GM18867 (cell line): ENCODE data around the gene SHISA9.
"Not testable (repeated sequence)": the region's sequence is repeated elsewhere in the genome, so short reads cannot be mapped to it uniquely, and the experiment has no call there.

ENCODE experiments used
- ATAC-seq: cut with Tn5 transposase; IDR thresholded peaks from one replicate; pipeline ENCODE4 v1.9.1; 2021; ENCODE audit warnings: mild to moderate bottlenecking, moderate library complexity; ENCODE audit not compliant: unreplicated experiment

The SHISA9 gene

DNA sequence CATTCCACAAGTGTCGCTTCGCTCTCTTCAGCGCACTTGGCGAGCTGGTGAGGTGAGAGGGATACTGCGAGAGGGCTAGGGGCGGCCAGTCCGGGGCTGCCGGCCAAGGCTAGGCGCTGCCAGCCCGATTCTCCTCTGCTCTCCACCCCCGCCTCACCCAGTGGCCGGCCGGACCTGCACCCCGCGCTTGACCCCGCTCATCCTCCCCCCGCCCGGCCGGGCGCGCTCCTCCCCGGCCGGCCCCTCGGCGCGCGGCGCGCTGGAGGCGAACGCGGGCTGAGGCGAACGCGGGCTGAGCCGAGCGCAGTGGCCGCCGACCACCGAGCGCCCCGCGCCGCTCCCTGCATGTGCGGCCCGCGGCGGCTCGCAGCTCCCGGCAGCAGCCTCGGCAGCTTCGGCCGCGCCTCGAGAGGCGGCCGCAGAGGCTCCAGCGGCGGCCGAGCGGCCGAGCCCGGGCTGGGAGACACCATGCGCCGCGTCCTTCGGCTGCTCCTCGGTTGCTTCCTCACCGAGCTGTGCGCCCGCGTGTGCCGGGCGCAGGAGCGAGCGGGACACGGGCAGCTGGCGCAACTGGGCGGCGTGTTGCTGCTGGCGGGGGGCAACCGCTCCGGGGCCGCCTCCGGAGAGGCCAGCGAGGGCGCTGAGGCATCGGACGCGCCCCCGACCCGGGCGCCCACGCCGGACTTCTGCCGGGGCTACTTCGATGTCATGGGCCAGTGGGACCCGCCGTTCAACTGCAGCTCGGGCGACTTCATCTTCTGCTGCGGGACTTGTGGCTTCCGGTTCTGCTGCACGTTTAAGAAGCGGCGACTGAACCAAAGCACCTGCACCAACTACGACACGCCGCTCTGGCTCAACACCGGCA, at the start of gene SHISA9:
SHISA9 (plus strand) TSS at position 2 of the 865 bp plus-strand sequence.
- no peak for ATAC-seq

DNA sequence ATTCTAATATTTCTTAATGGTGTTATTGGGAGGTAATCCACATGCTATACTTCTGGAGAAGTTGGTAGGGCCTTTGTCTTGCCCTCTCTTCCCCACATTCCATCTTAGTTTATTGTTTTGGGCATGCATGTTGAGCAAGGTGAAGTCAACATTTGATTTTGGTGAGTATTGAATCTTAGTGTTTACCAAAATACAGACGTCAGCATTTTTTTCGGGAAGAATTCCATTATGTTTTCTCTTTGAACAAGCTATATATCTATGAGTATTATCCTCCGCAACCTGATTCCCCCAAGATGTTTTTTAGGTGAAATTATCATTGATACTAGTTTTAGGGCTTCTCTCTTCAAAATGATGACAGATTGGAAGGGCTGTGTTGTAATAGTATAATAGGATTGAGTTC, 47.4 kb upstream of the SHISA9 start:
- no peak for ATAC-seq

- ATAC-seq, result not testable (repeated sequence)
Measured at GRCh38 chr16:12857435-12857834, 44.0 kb upstream of the SHISA9 start.

DNA sequence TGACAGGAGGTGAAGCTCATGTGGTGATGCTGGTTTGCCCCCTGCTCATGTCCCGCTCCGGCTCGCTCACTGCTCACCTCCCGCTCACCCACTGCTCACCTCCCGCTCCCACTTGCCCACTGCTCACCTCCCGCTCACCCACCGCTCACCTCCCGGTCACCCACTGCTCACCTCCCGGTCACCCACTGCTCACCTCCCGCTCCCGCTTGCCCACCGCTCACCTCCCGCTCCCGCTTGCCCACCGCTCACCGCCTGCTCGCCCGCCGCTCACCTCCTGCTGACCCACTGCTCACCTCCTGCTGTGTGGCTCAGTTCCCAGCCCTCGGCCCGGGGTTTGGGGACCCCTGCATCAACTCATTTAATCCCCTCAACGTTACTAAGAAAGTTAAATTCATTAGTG, 39.1 kb upstream of the SHISA9 start:
- no peak for ATAC-seq

DNA sequence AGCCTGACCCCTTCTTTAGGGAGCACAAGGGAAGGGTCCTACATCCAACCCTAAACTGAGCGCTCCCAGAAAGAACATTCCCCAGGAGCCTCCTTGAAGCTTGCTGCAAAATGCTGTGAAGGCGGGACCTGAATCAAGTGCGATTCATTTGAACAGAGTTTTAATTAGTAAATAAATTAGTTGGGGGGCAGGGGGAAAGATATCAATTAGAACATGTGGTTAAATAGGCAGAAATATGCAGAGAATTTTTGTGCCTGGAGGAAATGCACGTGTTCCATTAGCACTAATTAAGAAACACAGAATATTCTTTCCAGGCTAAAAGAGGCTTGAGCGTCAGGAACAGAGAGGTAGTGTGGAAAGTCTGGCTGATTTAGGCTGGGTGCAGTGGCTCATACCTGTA, 38.5 kb upstream of the SHISA9 start:
- no peak for ATAC-seq

- no peak for ATAC-seq
Measured at GRCh38 chr16:12866981-12867551, 34.3 kb upstream of the SHISA9 start.

DNA sequence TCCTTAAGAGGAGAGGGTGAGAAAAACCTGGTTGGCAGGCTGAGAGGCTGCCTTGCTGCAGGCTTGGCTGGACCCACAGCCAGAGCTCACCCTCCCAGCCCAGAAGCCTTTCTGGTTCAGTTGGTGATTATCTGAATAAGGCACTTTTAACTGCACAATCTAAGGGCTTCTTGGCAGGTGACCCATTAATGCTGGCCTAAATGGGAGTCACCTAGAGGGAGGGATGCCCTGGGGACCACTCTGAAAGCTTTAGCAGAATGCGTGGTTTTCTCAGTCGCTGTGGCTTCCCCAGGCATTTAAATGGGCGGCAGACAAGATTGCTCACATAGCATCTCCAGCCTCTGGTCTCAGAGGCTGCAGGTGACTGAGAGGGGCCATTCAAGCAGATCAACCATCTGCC, 33.2 kb upstream of the SHISA9 start:
- no peak for ATAC-seq

GRCh38 chr16:12868788-12869187, 32.6 kb upstream of the SHISA9 start:
- ATAC-seq, result no peak

GRCh38 chr16:12869698-12870427, 31.5 kb upstream of the SHISA9 start:
- no peak for ATAC-seq

DNA sequence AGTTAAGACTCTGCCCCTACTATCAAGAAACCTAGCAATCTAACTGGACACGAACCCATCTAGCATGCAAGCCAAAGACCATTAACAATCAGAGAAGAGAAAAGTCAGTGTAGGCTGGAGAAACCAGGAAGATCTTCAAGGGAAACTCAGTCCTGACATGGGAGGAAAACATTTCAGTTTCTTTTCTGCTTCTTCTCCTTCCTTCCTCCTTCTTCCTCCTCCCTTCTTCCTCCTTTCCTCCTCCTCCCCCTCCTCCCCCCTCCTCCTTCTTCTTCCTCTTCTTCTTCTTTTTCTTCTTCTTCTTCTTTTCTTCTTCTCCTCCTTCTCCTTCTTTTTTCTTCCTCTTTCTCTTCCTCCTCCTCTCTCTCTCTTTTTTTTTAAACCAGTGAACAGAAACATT, 29.6 kb upstream of the SHISA9 start:
- ATAC-seq, result no peak

GRCh38 chr16:12874186-12874585, 27.2 kb upstream of the SHISA9 start:
- no peak for ATAC-seq

GRCh38 chr16:12876778-12877177, 24.6 kb upstream of the SHISA9 start:
- no peak for ATAC-seq

GRCh38 chr16:12878973-12879372, 22.4 kb upstream of the SHISA9 start:
- no peak for ATAC-seq

GRCh38 chr16:12879812-12880211, 21.6 kb upstream of the SHISA9 start:
- no peak for ATAC-seq

DNA sequence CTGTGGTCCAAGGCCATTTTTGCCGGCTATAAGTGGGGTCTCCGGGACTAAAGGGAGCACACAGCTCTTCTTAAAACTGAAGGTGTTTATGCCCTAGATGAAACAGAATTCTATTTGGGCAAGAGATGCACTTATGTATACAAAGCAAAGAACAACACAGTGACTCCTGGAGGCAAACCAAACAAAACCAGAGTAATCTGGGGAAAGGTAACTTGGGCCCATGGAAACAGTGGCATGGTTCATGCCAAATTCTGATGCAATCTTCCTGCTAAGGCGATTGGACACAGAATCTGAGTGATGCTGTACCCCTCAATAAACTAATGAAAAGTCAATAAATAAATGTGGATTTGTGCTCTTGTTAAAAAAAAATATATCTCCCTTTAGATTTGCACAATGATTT, 20.2 kb upstream of the SHISA9 start:
- no peak for ATAC-seq

DNA sequence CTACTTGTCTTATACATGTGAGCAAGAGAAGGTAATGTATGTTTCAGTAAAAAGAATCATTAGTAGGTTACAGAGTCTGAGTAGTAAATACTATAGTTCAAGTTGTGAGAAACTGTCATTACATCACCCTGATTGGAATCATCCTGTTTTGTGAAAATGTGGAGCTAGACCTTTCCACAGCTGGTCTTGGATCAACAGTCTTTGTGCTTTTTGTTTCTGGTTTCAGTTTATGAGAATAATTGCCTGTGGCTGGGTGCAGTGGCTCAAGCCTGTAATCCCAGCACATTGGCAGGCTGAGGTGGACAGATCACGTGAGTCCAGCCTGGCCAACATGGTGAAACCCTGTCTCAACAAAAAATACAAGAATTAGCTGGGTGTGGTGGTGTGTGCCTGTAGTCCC, 19.7 kb upstream of the SHISA9 start:
- ATAC-seq, result no peak

- no peak for ATAC-seq
Measured at GRCh38 chr16:12885742-12886141, 15.7 kb upstream of the SHISA9 start.

DNA sequence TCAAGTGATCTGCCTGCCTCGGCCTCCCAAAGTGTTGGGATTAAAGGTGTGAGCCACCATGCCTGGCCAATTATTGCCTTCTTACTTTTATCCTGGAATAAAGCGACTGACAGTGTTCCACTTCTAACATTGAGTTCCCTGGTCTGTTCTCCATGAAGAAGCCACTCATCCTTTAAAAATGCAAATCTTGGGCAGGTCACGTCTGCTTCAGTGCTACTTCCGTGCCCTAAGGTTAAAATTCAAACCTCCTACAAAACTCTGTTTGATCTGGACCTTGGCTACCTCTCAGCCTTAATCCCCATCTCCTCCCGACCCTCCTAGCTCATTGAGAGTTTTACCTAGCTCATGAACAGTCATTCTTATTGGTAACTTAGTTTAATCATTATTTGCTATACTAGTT, 9.6 kb upstream of the SHISA9 start:
- ATAC-seq, result no peak

GRCh38 chr16:12893050-12893750, 8.2 kb upstream of the SHISA9 start:
- no peak for ATAC-seq

GRCh38 chr16:12896562-12896961, 4.8 kb upstream of the SHISA9 start:
- ATAC-seq, result no peak

DNA sequence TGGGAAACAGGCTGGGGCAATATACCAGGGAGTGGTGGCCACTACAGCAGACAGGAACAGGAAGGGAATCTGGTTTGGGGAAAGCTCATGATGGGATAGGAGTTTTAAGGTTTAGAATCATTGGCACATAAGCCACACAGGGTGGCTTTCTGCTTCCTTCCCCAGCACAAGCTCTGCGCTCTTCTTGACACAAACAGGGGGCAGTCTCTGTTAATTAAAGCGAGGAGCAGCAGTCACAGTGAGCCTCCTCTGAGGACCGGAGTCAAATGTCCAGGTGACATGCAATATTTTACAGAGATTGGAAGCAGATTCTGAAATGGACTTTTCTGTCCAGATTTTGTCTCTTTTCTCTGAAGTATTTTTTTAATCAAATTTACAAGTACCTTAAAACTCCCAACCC, 2.8 kb upstream of the SHISA9 start:
- ATAC-seq, result no peak
